ENCODE measurements around the gene TSPEAR. TPM values are rescaled to one million over a fixed set of nuclear protein-coding genes. Genes with fewer than 3 reads are reported as not detected.
A peak's percentile ranks its signal among the peaks of the same experiment; 100 is the strongest.

Gene TSPEAR
- total and polyA plus RNA-seq, 8 donors: 0.05 to 0.29 (median 0.12) TPM; not detected in 4

DNA sequence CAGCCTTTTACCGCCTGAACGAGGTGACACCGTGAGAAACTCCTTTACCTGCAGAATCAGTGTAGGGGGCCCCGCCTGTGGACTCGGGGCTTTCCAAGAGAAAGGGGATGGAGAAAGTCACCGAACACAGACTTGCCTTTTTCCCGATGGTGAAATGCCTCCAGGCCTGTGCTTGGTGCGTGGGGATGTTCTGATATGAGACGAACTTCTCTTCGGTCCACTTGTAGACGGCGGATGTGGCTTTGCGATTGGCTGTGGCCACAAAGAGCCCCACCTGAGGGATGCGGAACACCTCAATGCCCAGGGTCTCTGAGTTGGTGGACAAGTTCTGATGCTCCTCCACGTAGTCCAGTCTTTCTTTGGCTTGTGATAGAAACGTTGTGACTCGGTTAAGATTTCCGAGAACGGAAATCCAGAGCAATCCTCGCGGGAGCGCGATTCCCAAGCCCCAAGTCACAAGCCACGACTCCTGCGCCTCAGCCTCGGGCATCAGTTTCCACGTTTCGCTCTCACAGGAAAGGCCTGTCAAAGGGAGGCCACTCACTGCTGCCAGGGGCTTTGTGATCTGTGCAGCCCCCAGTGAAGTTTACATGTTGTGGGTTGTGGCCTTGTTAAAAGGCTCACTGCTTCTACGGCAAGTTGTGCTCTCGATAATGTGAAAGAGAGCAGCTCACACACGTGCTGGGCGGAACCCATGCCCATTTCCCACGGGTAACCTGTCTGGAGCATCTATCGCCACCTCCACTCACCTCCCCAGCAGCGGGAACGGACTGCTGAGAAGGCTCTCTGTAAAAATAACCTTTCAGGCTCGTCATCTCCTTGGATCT lies 184.0 kb downstream of the TSPEAR start:
- H3K27me3 ChIP-seq: peaks cover 0 to 48% (median 0%) of the 10 kb centered on the region in 3 donors
- 87 to 91% (median 89%) methylated on average over 28 to 37 of the region's 37 CpGs for WGBS, 5 donors
- DNase-seq: no peak
- no peak overlapping the region for H3K27ac ChIP-seq
- no peaks in the 10 kb centered on the region for H3K9me3 ChIP-seq
- TF ChIP-seq POLR2AphosphoS5 (IDR thresholded peaks at IDR 0.05): no peak
- TF ChIP-seq, protein P1, sequence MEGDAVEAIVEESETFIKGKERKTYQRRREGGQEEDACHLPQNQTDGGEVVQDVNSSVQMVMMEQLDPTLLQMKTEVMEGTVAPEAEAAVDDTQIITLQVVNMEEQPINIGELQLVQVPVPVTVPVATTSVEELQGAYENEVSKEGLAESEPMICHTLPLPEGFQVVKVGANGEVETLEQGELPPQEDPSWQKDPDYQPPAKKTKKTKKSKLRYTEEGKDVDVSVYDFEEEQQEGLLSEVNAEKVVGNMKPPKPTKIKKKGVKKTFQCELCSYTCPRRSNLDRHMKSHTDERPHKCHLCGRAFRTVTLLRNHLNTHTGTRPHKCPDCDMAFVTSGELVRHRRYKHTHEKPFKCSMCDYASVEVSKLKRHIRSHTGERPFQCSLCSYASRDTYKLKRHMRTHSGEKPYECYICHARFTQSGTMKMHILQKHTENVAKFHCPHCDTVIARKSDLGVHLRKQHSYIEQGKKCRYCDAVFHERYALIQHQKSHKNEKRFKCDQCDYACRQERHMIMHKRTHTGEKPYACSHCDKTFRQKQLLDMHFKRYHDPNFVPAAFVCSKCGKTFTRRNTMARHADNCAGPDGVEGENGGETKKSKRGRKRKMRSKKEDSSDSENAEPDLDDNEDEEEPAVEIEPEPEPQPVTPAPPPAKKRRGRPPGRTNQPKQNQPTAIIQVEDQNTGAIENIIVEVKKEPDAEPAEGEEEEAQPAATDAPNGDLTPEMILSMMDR (IDR thresholded peaks at IDR 0.05): no peak
- TF ChIP-seq POLR2A (IDR thresholded peaks at IDR 0.05): no peak
- no peak for TF ChIP-seq EP300 (IDR thresholded peaks at IDR 0.05)
- no peaks in the 10 kb centered on the region for H3K4me1 ChIP-seq
- no peaks in the 10 kb centered on the region for H3K36me3 ChIP-seq
- H3K4me3 ChIP-seq: no peak overlapping the region
- intact Hi-C loops (cut with DNase I; ENCODE audit: low total_unique reads): no loop called here

DNA sequence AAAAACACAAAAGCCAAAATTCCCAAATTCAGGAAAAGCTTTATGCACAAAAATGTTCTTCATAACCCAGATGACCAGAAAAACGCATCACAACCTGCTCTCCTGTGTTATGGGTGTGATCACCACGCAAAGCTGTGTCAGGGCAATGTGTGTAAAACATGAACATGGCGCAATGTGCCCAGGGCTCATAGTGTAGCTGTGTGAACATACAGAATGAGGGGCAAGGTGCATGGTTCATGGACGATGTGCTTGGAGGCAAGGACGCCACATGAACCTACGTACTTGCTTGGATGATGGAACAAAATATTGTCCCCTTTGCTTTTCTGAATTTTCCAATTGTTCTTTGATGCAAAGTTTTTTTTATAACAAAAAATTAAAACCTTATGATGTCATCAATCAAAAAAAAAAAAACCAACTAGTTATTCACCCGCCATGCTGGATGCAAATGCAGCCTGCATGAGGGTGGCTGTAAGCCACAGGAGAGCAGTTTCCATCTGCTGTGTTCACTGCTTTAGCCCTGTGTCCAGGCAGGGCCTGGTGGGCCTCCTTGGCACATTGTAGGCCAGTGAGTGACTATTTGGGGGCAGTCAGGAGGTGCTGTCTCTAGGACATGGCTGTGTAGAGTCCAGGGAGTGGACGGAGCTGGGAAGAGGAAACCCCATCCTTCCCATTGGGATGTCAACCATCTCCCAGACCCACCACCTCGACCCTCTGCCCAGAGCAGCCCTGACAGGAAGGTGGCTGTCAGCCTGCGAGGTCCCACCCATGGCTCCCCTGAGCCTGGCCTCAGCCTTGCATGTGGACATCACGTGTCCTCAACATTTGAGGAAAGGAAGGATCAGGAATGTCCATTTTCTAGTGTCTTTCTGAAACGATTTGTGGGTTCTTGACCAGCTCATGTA lies 185.0 kb downstream of the TSPEAR start:
- Histone ChIP-seq H3K27ac (no peak overlapping the region), H3K4me1 (no peaks in the 10 kb centered on the region), H3K4me3 (no peak overlapping the region), H3K36me3 (no peaks in the 10 kb centered on the region), H3K27me3 (peaks cover 0 to 53% (median 0%) of the 10 kb centered on the region in 3 donors), H3K9me3 (no peaks in the 10 kb centered on the region)
- TF ChIP-seq, protein P1 (IDR thresholded peaks at IDR 0.05): no peak
- TF ChIP-seq EP300 (IDR thresholded peaks at IDR 0.05) (no peak), POLR2A (IDR thresholded peaks at IDR 0.05) (no peak), POLR2AphosphoS5 (IDR thresholded peaks at IDR 0.05) (no peak)
- DNase-seq: no peak
- WGBS, 5 donors: 80 to 86% (median 85%) methylated on average over 12 of the region's 12 CpGs
- intact Hi-C loops (cut with DNase I; ENCODE audit: low total_unique reads): no loop called here

GRCh38 chr21:44525391-44526095 lies 185.8 kb downstream of the TSPEAR start:
- no peak overlapping the region for H3K27ac ChIP-seq
- H3K9me3 ChIP-seq: no peaks in the 10 kb centered on the region
- TF ChIP-seq EP300 (IDR thresholded peaks at IDR 0.05): no peak
- TF ChIP-seq POLR2A (IDR thresholded peaks at IDR 0.05): no peak
- TF ChIP-seq, protein P1 (IDR thresholded peaks at IDR 0.05): no peak
- no peak for TF ChIP-seq POLR2AphosphoS5 (IDR thresholded peaks at IDR 0.05)
- H3K27me3 ChIP-seq: peaks cover 0 to 52% (median 0%) of the 10 kb centered on the region in 3 donors
- no peaks in the 10 kb centered on the region for H3K36me3 ChIP-seq
- intact Hi-C loops (cut with DNase I; ENCODE audit: low total_unique reads): no loop called here
- H3K4me3 ChIP-seq: no peak overlapping the region
- DNase-seq: peak in 1 of 2 donors; percentile 23
- H3K4me1 ChIP-seq: no peaks in the 10 kb centered on the region
- WGBS, 5 donors: 82 to 88% (median 86%) methylated on average over 19 to 20 of the region's 20 CpGs
